ENCODE data around the gene ARMH2. TPM values are rescaled to one million over a fixed set of nuclear protein-coding genes. Genes with fewer than 3 reads are reported as not detected.

Gene ARMH2
- total and polyA plus RNA-seq, 2 donors (not counting 3 experiments of a cell fraction or from before 2014, with no cell fraction given), result not detected

DNA sequence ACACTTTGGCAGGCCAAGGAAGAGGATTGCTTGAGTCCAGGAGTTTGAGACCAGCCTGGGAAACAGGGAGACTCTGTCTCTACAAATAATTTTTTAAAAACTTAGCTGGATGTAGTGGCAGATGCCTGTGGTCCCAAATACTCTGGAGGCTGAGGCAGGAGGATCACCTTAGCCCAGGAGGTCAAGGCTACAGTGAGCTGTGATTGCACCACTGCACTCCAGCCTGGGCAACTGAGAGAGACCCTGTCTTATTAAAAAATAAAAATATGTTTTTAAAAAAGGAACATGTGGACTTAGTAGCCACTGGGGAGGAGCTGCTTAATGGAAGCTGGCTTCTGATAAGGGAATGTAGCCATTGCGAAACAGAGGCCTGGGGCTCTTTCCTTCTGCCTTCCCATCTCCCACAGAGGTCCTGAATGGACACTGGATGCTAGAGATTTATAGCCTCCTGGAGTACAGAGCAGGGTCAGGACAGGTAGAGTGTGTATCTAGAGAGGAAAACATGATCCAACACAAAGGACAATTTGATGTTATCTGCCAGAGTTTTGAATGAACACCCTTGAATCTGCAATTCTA is 45.7 kb downstream of the ARMH2 start:
- no peak for FAIRE-seq
- no peak overlapping the region for H2AFZ ChIP-seq (ENCODE audit: low read depth, low read length)
- no TSS peak for BruUV-seq (replicated peaks)
- no peaks in the 10 kb centered on the region for H3K79me2 ChIP-seq (ENCODE audit: control insufficient read depth, insufficient read depth, low read length)
- H3K4me1 ChIP-seq (ENCODE audit: control insufficient read depth, extremely low read depth, insufficient read depth, low read length), result no peaks in the 10 kb centered on the region
- dilution Hi-C loops (cut with MboI; ENCODE audit: extremely low pct_ligation_motif_present, low sequenced_read_pairs) (no loop called here), intact Hi-C loops (cut with micrococcal nuclease) (no loop called here)
- no peak for TF ChIP-seq JUN (IDR thresholded peaks at IDR 0.05; ENCODE audit: borderline replicate concordance, insufficient read depth, insufficient read length, low read depth)
- no peak for TF ChIP-seq FOS (IDR thresholded peaks at IDR 0.05; ENCODE audit: borderline replicate concordance, insufficient read depth, low read length)
- no peak for TF ChIP-seq EZH2 (IDR thresholded peaks at IDR 0.05; ENCODE audit: borderline replicate concordance, low read depth, low read length, severe bottlenecking)
- no peak for TF ChIP-seq MYC (IDR thresholded peaks at IDR 0.05; ENCODE audit: low read depth, low read length)
- no peak for TF ChIP-seq POLR2A (IDR thresholded peaks at IDR 0.05; ENCODE audit: low read depth, low read length)
- no peak for TF ChIP-seq POLR2AphosphoS5 (IDR thresholded peaks at IDR 0.05; ENCODE audit: insufficient read depth, low read depth, low read length)
- TF ChIP-seq, protein P1, sequence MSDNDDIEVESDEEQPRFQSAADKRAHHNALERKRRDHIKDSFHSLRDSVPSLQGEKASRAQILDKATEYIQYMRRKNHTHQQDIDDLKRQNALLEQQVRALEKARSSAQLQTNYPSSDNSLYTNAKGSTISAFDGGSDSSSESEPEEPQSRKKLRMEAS (IDR thresholded peaks at IDR 0.05; ENCODE audit: insufficient read depth, insufficient read length), result no peak
- TF ChIP-seq GATA2 (IDR thresholded peaks at IDR 0.05; ENCODE audit: insufficient read depth, insufficient read length, low read depth, low read length), result no peak
- TF ChIP-seq, protein P2, sequence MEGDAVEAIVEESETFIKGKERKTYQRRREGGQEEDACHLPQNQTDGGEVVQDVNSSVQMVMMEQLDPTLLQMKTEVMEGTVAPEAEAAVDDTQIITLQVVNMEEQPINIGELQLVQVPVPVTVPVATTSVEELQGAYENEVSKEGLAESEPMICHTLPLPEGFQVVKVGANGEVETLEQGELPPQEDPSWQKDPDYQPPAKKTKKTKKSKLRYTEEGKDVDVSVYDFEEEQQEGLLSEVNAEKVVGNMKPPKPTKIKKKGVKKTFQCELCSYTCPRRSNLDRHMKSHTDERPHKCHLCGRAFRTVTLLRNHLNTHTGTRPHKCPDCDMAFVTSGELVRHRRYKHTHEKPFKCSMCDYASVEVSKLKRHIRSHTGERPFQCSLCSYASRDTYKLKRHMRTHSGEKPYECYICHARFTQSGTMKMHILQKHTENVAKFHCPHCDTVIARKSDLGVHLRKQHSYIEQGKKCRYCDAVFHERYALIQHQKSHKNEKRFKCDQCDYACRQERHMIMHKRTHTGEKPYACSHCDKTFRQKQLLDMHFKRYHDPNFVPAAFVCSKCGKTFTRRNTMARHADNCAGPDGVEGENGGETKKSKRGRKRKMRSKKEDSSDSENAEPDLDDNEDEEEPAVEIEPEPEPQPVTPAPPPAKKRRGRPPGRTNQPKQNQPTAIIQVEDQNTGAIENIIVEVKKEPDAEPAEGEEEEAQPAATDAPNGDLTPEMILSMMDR (IDR thresholded peaks at IDR 0.05; ENCODE audit: extremely low read depth in 1 of 2, insufficient read depth in 1 of 2, low read depth in 1 of 2, low read length in 2 of 2), result no peak
- no peaks in the 10 kb centered on the region for H3K36me3 ChIP-seq (ENCODE audit: control insufficient read depth in 2 of 2, extremely low read depth in 1 of 2, insufficient read depth in 2 of 2, low read length in 2 of 2)
- DNase-seq (ENCODE audit: low read depth, low spot score), result no peak
- no peaks in the 10 kb centered on the region for H3K9me3 ChIP-seq (replicated peaks; ENCODE audit: control insufficient read depth, insufficient read depth, low read length)
- H3K27me3 ChIP-seq (ENCODE audit: control insufficient read depth in 2 of 2, insufficient read depth in 2 of 2, low read length in 2 of 2), result peaks cover 0 to 2% of the 10 kb centered on the region in 2 experiments
- H4K20me1 ChIP-seq (replicated peaks; ENCODE audit: control insufficient read depth, extremely low read depth, insufficient read depth, low read length), result no peaks in the 10 kb centered on the region
- no peak overlapping the region for H3K4me2 ChIP-seq (ENCODE audit: insufficient read depth, low read length)
- H3K27ac ChIP-seq (ENCODE audit: insufficient read depth, low read depth, low read length), result no peak overlapping the region
- ChIA-PET POLR2A (no interaction called here), CTCF (interaction anchor here (0.8 kb wide), 1 partner anchor 172 kb away, joined by 3 read pairs; no protein-coding TSS in a partner anchor)
- no peak overlapping the region for H3K9ac ChIP-seq (replicated peaks; ENCODE audit: extremely low read depth, insufficient read depth, low read length)
- no peaks in the 10 kb centered on the region for H3K9me1 ChIP-seq (replicated peaks; ENCODE audit: control insufficient read depth, extremely low read depth, insufficient read depth, low read length)
- no peak overlapping the region for H3K4me3 ChIP-seq (replicated peaks in 1 of 3; ENCODE audit: insufficient read depth in 1 of 3, low read depth in 1 of 3, low read length in 3 of 3)
